ENCODE data around the gene JAK3. TPM values are rescaled to one million over a fixed set of nuclear protein-coding genes. Genes with fewer than 3 reads are reported as not detected.

The JAK3 gene
- total and polyA plus RNA-seq, 2 of the 8 experiments (the other 6 are each of a cell fraction or from before 2014, with no cell fraction given): 4.0 to 4.7 TPM

DNA sequence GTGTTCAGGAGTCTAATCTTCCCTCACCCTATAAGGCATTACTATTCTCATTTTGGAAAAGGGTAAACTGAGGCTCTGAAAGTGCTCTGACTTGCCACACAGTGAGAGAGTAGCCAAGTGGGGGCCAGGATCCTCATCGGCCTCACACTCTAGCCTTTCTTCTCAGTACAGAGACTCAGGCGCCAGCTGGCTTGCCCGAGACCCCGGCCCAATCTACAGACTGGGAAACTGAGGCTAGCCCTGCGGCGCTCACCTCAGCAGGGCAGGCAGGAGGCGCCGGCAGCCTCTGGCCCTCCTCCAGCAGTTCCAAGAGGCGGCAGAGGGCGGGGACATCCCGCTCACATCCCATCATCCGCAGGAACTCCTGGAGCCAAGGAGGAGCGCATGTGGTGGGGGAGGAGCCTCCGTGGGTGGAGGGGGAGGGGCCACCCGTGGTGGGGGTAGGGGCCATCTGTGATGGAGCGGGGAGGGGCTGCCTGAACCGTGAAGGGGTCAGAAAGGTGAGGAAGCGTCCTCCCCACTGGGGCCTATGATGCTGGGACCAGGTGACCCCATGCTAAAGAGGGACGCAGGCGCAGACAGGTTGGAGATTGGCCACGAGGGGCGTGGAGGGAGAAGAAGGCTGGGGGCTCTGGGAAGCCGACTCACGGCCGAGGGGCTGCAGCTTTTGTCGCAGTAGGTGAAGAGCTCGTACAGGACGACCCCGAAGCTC lies 17.8 kb downstream of the JAK3 start (continued):
- TF ChIP-seq, protein P1, sequence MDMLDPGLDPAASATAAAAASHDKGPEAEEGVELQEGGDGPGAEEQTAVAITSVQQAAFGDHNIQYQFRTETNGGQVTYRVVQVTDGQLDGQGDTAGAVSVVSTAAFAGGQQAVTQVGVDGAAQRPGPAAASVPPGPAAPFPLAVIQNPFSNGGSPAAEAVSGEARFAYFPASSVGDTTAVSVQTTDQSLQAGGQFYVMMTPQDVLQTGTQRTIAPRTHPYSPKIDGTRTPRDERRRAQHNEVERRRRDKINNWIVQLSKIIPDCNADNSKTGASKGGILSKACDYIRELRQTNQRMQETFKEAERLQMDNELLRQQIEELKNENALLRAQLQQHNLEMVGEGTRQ (IDR thresholded peaks at IDR 0.05; ENCODE audit: low read length): peak; percentile 22; the same call in 1 of the 2 replicates
- no peak for TF ChIP-seq CBX5 (IDR thresholded peaks at IDR 0.05; ENCODE audit: low read depth, low read length)
- peak; percentile 14; the same call in 1 of the 2 replicates for TF ChIP-seq CREB1 (IDR thresholded peaks at IDR 0.05)
- TF ChIP-seq, protein P2, sequence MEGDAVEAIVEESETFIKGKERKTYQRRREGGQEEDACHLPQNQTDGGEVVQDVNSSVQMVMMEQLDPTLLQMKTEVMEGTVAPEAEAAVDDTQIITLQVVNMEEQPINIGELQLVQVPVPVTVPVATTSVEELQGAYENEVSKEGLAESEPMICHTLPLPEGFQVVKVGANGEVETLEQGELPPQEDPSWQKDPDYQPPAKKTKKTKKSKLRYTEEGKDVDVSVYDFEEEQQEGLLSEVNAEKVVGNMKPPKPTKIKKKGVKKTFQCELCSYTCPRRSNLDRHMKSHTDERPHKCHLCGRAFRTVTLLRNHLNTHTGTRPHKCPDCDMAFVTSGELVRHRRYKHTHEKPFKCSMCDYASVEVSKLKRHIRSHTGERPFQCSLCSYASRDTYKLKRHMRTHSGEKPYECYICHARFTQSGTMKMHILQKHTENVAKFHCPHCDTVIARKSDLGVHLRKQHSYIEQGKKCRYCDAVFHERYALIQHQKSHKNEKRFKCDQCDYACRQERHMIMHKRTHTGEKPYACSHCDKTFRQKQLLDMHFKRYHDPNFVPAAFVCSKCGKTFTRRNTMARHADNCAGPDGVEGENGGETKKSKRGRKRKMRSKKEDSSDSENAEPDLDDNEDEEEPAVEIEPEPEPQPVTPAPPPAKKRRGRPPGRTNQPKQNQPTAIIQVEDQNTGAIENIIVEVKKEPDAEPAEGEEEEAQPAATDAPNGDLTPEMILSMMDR (IDR thresholded peaks at IDR 0.05; ENCODE audit: control extremely low read depth in 1 of 3, insufficient read depth in 1 of 3, low read depth in 1 of 3, low read length in 3 of 3): peak; percentile 9 to 27 (median 21); a peak in 3 of 4 replicates
- TF ChIP-seq, protein P3, sequence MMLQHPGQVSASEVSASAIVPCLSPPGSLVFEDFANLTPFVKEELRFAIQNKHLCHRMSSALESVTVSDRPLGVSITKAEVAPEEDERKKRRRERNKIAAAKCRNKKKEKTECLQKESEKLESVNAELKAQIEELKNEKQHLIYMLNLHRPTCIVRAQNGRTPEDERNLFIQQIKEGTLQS (IDR thresholded peaks at IDR 0.05; ENCODE audit: insufficient read depth, low read depth, low read length): no peak
- no peak for TF ChIP-seq TAF7 (optimal IDR thresholded peaks at IDR 0.05; ENCODE audit: borderline replicate concordance, low read depth, low read length)
- no peak; the same call in 1 of the 2 replicates for TF ChIP-seq BACH1 (IDR thresholded peaks at IDR 0.05; ENCODE audit: low read length)
- no peak; the same call in 1 of the 2 replicates for TF ChIP-seq SP4 (IDR thresholded peaks at IDR 0.05; ENCODE audit: low read length)
- peak; percentile 19 for TF ChIP-seq TBP (IDR thresholded peaks at IDR 0.05; ENCODE audit: low read depth, low read length)
- TF ChIP-seq EZH2 (IDR thresholded peaks at IDR 0.05; ENCODE audit: low read depth, low read length, severe bottlenecking): no peak
- TF ChIP-seq RNF2 (IDR thresholded peaks at IDR 0.05; ENCODE audit: borderline replicate concordance, low read depth, low read length, missing control alignments, poor library complexity, severe bottlenecking): no peak
- no peak for TF ChIP-seq POLR2A (IDR thresholded peaks at IDR 0.05; ENCODE audit: control extremely low read depth in 1 of 2, low read depth in 2 of 2, low read length in 2 of 2)
- 0 out of 3 replicates have a peak, but pooled peaks of 1 of the 2 experiments have one; percentile 15 for TF ChIP-seq EP300 (IDR thresholded peaks at IDR 0.05; ENCODE audit: borderline replicate concordance in 1 of 2, low read depth in 2 of 2, low read length in 2 of 2)
- TF ChIP-seq RFX5 (IDR thresholded peaks at IDR 0.05; ENCODE audit: borderline replicate concordance, low read depth, low read length): no peak
- no peak for TF ChIP-seq SP1 (IDR thresholded peaks at IDR 0.05; ENCODE audit: low read depth, low read length)
- TF ChIP-seq NRF1 (IDR thresholded peaks at IDR 0.05; ENCODE audit: low read depth, low read length): 0 out of 2 replicates have a peak, but pooled peaks have one; percentile 1
- TF ChIP-seq KDM5A (IDR thresholded peaks at IDR 0.05; ENCODE audit: low read length): no peak
- TF ChIP-seq RBBP5 (IDR thresholded peaks at IDR 0.05; ENCODE audit: borderline replicate concordance, low read depth, low read length): 0 out of 2 replicates have a peak, but pooled peaks have one; percentile 44
- no peak for TF ChIP-seq BRCA1 (IDR thresholded peaks at IDR 0.05; ENCODE audit: low read depth, low read length)
- 0 out of 2 replicates have a peak, but pooled peaks have one; percentile 5 for TF ChIP-seq TCF12 (IDR thresholded peaks at IDR 0.05; ENCODE audit: low read depth, low read length)

Data from H1 (cell line).